ENCODE measurements around the gene TAF8.

The TAF8 gene, protein sequence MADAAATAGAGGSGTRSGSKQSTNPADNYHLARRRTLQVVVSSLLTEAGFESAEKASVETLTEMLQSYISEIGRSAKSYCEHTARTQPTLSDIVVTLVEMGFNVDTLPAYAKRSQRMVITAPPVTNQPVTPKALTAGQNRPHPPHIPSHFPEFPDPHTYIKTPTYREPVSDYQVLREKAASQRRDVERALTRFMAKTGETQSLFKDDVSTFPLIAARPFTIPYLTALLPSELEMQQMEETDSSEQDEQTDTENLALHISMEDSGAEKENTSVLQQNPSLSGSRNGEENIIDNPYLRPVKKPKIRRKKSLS

GRCh38 chr6:42050297-42051267 lies at the start of gene TAF8:
TAF8 (plus strand) TSS chr6:42050524; CDS start chr6:42050542, 18 bp downstream.
- TF ChIP-seq TAF1 (IDR thresholded peaks at IDR 0.05; ENCODE audit: low read depth), result peak; percentile 97
- peak; percentile 70; the same call in 1 of the 2 replicates for TF ChIP-seq TCF12 (IDR thresholded peaks at IDR 0.05; ENCODE audit: low read depth)
- peak; percentile 48; the same call in 1 of the 2 replicates for TF ChIP-seq NFIC (IDR thresholded peaks at IDR 0.05)
- TF ChIP-seq, protein P1, sequence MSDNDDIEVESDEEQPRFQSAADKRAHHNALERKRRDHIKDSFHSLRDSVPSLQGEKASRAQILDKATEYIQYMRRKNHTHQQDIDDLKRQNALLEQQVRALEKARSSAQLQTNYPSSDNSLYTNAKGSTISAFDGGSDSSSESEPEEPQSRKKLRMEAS (IDR thresholded peaks at IDR 0.05), result no peak; the same call in 1 of the 2 replicates
- TF ChIP-seq TEAD4 (IDR thresholded peaks at IDR 0.05), result 0 out of 2 replicates have a peak, but pooled peaks have one; percentile 2
- peak; percentile 98 for TF ChIP-seq YY1 (IDR thresholded peaks at IDR 0.05; ENCODE audit: low read depth)
- TF ChIP-seq ZBTB7A (IDR thresholded peaks at IDR 0.05; ENCODE audit: low read depth), result no peak
- peak; percentile 69 for TF ChIP-seq CREB1 (IDR thresholded peaks at IDR 0.05; ENCODE audit: low read depth)
- peak; percentile 79 for TF ChIP-seq USF1 (IDR thresholded peaks at IDR 0.05)
- peak; percentile 29; the same call in 1 of the 2 replicates for TF ChIP-seq FOXM1 (IDR thresholded peaks at IDR 0.05; ENCODE audit: borderline replicate concordance, low read depth)
- TF ChIP-seq CEBPB (IDR thresholded peaks at IDR 0.05), result no peak

GRCh38 chr6:42001506-42001905 lies 48.8 kb upstream of the TAF8 start:
- TF ChIP-seq USF1 (IDR thresholded peaks at IDR 0.05) (no peak), TEAD4 (IDR thresholded peaks at IDR 0.05) (no peak), TAF1 (IDR thresholded peaks at IDR 0.05; ENCODE audit: low read depth) (no peak), CREB1 (IDR thresholded peaks at IDR 0.05; ENCODE audit: low read depth) (no peak), EGR1 (IDR thresholded peaks at IDR 0.05) (no peak), EP300 (IDR thresholded peaks at IDR 0.05; ENCODE audit: borderline replicate concordance) (no peak), ZBTB7A (IDR thresholded peaks at IDR 0.05; ENCODE audit: low read depth) (no peak), RAD21 (IDR thresholded peaks at IDR 0.05; ENCODE audit: low read depth) (no peak), NFIC (IDR thresholded peaks at IDR 0.05) (no peak), CEBPB (IDR thresholded peaks at IDR 0.05) (no peak), REST (IDR thresholded peaks at IDR 0.05; ENCODE audit: low read depth) (no peak), YY1 (IDR thresholded peaks at IDR 0.05; ENCODE audit: low read depth) (no peak), FOXM1 (IDR thresholded peaks at IDR 0.05; ENCODE audit: borderline replicate concordance, low read depth) (no peak), TCF12 (IDR thresholded peaks at IDR 0.05; ENCODE audit: low read depth) (no peak)
- TF ChIP-seq, protein P1 (IDR thresholded peaks at IDR 0.05), result no peak

GRCh38 chr6:42007286-42008137 lies 42.8 kb upstream of the TAF8 start:
- TF ChIP-seq NFIC (IDR thresholded peaks at IDR 0.05) (no peak), TCF12 (IDR thresholded peaks at IDR 0.05; ENCODE audit: low read depth) (no peak), TAF1 (IDR thresholded peaks at IDR 0.05; ENCODE audit: low read depth) (no peak), ZBTB7A (IDR thresholded peaks at IDR 0.05; ENCODE audit: low read depth) (no peak), RAD21 (IDR thresholded peaks at IDR 0.05; ENCODE audit: low read depth) (no peak), CEBPB (IDR thresholded peaks at IDR 0.05) (no peak)

- TF ChIP-seq RAD21 (IDR thresholded peaks at IDR 0.05; ENCODE audit: low read depth), result no peak
Observed at GRCh38 chr6:42009844-42010184, 40.5 kb upstream of the TAF8 start.

DNA sequence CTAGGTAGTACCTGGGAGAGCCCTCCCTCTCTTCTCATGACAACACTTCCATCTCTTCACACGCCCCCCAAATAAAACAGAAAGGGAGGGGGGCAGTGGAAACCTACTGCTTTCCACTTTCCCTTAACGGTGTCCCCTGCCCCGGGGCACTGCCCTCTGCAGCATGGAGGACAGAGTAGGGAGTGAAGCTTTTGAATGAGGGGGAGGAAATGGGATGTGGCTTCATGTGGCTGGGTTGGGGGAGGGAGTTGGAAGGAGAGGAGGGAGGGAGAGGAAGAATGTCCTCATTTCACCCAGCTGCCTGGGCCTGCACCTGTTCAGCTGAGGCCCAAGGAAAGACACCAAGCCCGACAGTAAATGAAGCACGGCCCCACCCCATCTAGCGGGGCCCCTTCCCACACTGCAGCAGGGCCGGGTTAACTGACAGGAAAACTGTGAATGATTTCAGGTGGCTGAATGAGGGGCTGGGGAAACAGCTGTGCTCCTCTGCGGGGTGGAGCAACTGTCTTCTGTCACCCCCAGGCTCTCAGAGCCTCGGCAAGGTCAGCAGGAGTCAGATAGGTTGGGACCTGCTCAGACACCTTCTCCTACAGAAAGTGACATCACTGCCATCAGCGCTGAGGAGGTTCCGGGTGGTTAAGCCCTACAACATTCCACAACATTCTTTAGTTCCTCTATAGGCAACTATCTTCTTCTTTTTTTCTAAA lies 40.0 kb upstream of the TAF8 start:
- TF ChIP-seq TAF1 (IDR thresholded peaks at IDR 0.05; ENCODE audit: low read depth) (no peak), NFIC (IDR thresholded peaks at IDR 0.05) (no peak), YY1 (IDR thresholded peaks at IDR 0.05; ENCODE audit: low read depth) (no peak), ZBTB7A (IDR thresholded peaks at IDR 0.05; ENCODE audit: low read depth) (no peak), USF1 (IDR thresholded peaks at IDR 0.05) (no peak), EGR1 (IDR thresholded peaks at IDR 0.05) (no peak), TCF12 (IDR thresholded peaks at IDR 0.05; ENCODE audit: low read depth) (no peak), TEAD4 (IDR thresholded peaks at IDR 0.05) (no peak), EP300 (IDR thresholded peaks at IDR 0.05; ENCODE audit: borderline replicate concordance) (no peak), RAD21 (IDR thresholded peaks at IDR 0.05; ENCODE audit: low read depth) (no peak)
